Esophagus squamous epithelium (tissue), 4 donors: Measurements from ENCODE around the gene EXOC7.

Experiments used
- POLR2A ChIP-seq, 4 donors: fragments of 450-650 bp; IDR thresholded peaks; one replicate each; pipeline ENCODE4 v1.6.1; 2017; ENCODE audit warnings: antibody characterized with exemption in 4 of 4, mild to moderate bottlenecking in 4 of 4, moderate library complexity in 3 of 4
- TF ChIP-seq, protein P1 (sequence below), 6 experiments: fragments of 450-650 bp in 4 of 6; fragments of 200-600 bp in 2 of 6; sonication (generic) in 2 of 6; IDR thresholded peaks; one replicate each; pipeline ENCODE4 v1.5.1; 2016 to 2019; ENCODE audit warnings: antibody characterized with exemption in 6 of 6, mild to moderate bottlenecking in 4 of 6, moderate library complexity in 4 of 6

DNA sequence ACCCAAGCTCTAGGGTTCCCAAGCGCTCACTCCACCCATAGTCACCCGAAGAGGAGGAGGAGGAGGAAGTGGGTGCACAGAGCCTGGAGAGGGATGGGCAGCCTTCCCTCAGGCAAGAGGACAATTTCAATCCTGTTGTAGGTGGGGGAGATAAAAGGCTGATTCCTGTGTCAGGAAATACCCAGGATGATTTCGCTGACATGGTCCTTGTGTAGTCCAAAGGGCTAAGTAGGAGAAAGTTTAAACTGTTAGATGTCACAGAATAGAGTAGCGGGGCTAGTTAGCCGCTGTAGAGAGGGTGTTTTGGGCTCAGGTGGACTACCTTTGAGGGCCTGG is 1.3 kb upstream of the EXOC7 start:
- TF ChIP-seq, protein P1, sequence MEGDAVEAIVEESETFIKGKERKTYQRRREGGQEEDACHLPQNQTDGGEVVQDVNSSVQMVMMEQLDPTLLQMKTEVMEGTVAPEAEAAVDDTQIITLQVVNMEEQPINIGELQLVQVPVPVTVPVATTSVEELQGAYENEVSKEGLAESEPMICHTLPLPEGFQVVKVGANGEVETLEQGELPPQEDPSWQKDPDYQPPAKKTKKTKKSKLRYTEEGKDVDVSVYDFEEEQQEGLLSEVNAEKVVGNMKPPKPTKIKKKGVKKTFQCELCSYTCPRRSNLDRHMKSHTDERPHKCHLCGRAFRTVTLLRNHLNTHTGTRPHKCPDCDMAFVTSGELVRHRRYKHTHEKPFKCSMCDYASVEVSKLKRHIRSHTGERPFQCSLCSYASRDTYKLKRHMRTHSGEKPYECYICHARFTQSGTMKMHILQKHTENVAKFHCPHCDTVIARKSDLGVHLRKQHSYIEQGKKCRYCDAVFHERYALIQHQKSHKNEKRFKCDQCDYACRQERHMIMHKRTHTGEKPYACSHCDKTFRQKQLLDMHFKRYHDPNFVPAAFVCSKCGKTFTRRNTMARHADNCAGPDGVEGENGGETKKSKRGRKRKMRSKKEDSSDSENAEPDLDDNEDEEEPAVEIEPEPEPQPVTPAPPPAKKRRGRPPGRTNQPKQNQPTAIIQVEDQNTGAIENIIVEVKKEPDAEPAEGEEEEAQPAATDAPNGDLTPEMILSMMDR (IDR thresholded peaks at IDR 0.05), result no peak
- TF ChIP-seq POLR2A (IDR thresholded peaks at IDR 0.05), result no peak
